ENCODE results near the gene HSD17B12.

Gene HSD17B12

GRCh38 chr11:43697679-43698078 lies 17.1 kb downstream of the HSD17B12 start:
- Histone ChIP-seq H3K27me3 (ENCODE audit: control insufficient read depth, insufficient read depth, low read length) (no peaks in the 10 kb centered on the region), H3K79me2 (peaks cover 11% of the 10 kb centered on the region), H3K27ac (no peak overlapping the region), H3K4me1 (peaks cover 11% of the 10 kb centered on the region), H3K36me3 (ENCODE audit: control insufficient read depth, insufficient read depth, low read length) (no peaks in the 10 kb centered on the region), H3K4me3 (ENCODE audit: low read depth, low read length) (no peak overlapping the region), H3K4me2 (ENCODE audit: low read length) (no peak overlapping the region), H3K9me3 (ENCODE audit: control insufficient read depth, low read length) (no peaks in the 10 kb centered on the region), H3K9ac (no peak overlapping the region), H2AFZ (no peak overlapping the region)
- no peak for TF ChIP-seq CTCF (IDR thresholded peaks at IDR 0.05)

GRCh38 chr11:43699870-43700269 lies 19.3 kb downstream of the HSD17B12 start:
- no peak overlapping the region for H3K4me3 ChIP-seq (ENCODE audit: low read depth, low read length)
- H3K4me1 ChIP-seq: no peaks in the 10 kb centered on the region
- H3K27ac ChIP-seq: no peak overlapping the region

GRCh38 chr11:43706631-43707030 lies 26.1 kb downstream of the HSD17B12 start:
- Histone ChIP-seq H2AFZ (no peak overlapping the region), H3K27ac (no peak overlapping the region), H3K4me1 (no peaks in the 10 kb centered on the region), H3K9me3 (ENCODE audit: control insufficient read depth, low read length) (no peaks in the 10 kb centered on the region), H3K4me3 (ENCODE audit: low read depth, low read length) (no peak overlapping the region), H3K36me3 (ENCODE audit: control insufficient read depth, insufficient read depth, low read length) (no peaks in the 10 kb centered on the region), H3K4me2 (ENCODE audit: low read length) (no peak overlapping the region), H3K9ac (no peak overlapping the region), H3K27me3 (ENCODE audit: control insufficient read depth, insufficient read depth, low read length) (no peaks in the 10 kb centered on the region), H3K79me2 (peaks cover under 1% of the 10 kb centered on the region)
- no peak for TF ChIP-seq CTCF (IDR thresholded peaks at IDR 0.05)

More at GRCh38 chr11:43699870-43700269, 19.3 kb downstream of the HSD17B12 start:
- no peak overlapping the region for H3K9ac ChIP-seq
- no peak overlapping the region for H2AFZ ChIP-seq
- no peaks in the 10 kb centered on the region for H3K9me3 ChIP-seq (ENCODE audit: control insufficient read depth, low read length)
- no peak for TF ChIP-seq CTCF (IDR thresholded peaks at IDR 0.05)
- no peaks in the 10 kb centered on the region for H3K36me3 ChIP-seq (ENCODE audit: control insufficient read depth, insufficient read depth, low read length)
- H3K4me2 ChIP-seq (ENCODE audit: low read length): no peak overlapping the region
- H3K27me3 ChIP-seq (ENCODE audit: control insufficient read depth, insufficient read depth, low read length): no peaks in the 10 kb centered on the region
- H3K79me2 ChIP-seq: peaks cover 8% of the 10 kb centered on the region

- Histone ChIP-seq H3K36me3 (ENCODE audit: control insufficient read depth, insufficient read depth, low read length) (no peaks in the 10 kb centered on the region), H2AFZ (no peak overlapping the region), H3K4me1 (no peaks in the 10 kb centered on the region), H3K27me3 (ENCODE audit: control insufficient read depth, insufficient read depth, low read length) (no peaks in the 10 kb centered on the region), H3K27ac (no peak overlapping the region), H3K4me2 (ENCODE audit: low read length) (no peak overlapping the region), H3K4me3 (ENCODE audit: low read depth, low read length) (no peak overlapping the region), H3K9ac (no peak overlapping the region), H3K9me3 (ENCODE audit: control insufficient read depth, low read length) (no peaks in the 10 kb centered on the region), H3K79me2 (no peaks in the 10 kb centered on the region)
- peak; percentile 44 for TF ChIP-seq CTCF (IDR thresholded peaks at IDR 0.05)
Measured at GRCh38 chr11:43708776-43709175, 28.2 kb downstream of the HSD17B12 start.

GRCh38 chr11:43709689-43710088 lies 29.2 kb downstream of the HSD17B12 start:
- Histone ChIP-seq H2AFZ (no peak overlapping the region), H3K9ac (no peak overlapping the region), H3K36me3 (ENCODE audit: control insufficient read depth, insufficient read depth, low read length) (no peaks in the 10 kb centered on the region), H3K27ac (no peak overlapping the region), H3K79me2 (no peaks in the 10 kb centered on the region), H3K27me3 (ENCODE audit: control insufficient read depth, insufficient read depth, low read length) (no peaks in the 10 kb centered on the region), H3K9me3 (ENCODE audit: control insufficient read depth, low read length) (no peaks in the 10 kb centered on the region), H3K4me3 (ENCODE audit: low read depth, low read length) (no peak overlapping the region), H3K4me1 (no peaks in the 10 kb centered on the region), H3K4me2 (ENCODE audit: low read length) (no peak overlapping the region)
- no peak for TF ChIP-seq CTCF (IDR thresholded peaks at IDR 0.05)
